H1 (cell line): Measurements from ENCODE around the gene MAP7D2. TPM values are rescaled to one million over a fixed set of nuclear protein-coding genes. Genes with fewer than 3 reads are reported as not detected.

Experiments
- CTCF ChIA-PET: fragments of 300-600 bp; sonication (Branson Sonifier 250); formaldehyde crosslinking; loops from one replicate; lab custom pipeline; 2021; ENCODE audit not compliant: partially characterized antibody; lab: Charles Lee
- POLR2A ChIA-PET: fragments of 300-600 bp; sonication (Branson Sonifier 250); formaldehyde crosslinking; loops from one replicate; lab custom pipeline; 2021; ENCODE audit warnings: inconsistent platforms; ENCODE audit not compliant: partially characterized antibody; lab: Charles Lee
- DNase-seq, 2 experiments: peaks; one replicate each; pipeline versions ENCODE4 v3.0.0 to v3.0.0-alpha.2; 2010 to 2022; ENCODE audit warnings: low spot score in 2 of 2, low read depth in 1 of 2, mixed read lengths in 1 of 2
- FAIRE-seq: peaks from 2 replicates; lab custom pipeline; 2011; peaks lifted over from hg19 to GRCh38; lab: Jason Lieb, UNC
- H2AFZ ChIP-seq: 2 replicates; pipeline ENCODE4 v1.8.1; 2012; ENCODE audit warnings: low read length, inconsistent platforms
- H2AK5ac ChIP-seq: 2 replicates; pipeline ENCODE4 v1.6.1; 2013; ENCODE audit warnings: low read depth, low read length
- H2BK120ac ChIP-seq: replicated peaks from 2 replicates; pipeline ENCODE3; 2013; ENCODE audit warnings: low read depth, low read length, inconsistent platforms
- H2BK12ac ChIP-seq: 2 replicates; pipeline ENCODE4 v1.6.1; 2013; ENCODE audit warnings: low read depth, low read length
- H2BK15ac ChIP-seq: 2 replicates; pipeline ENCODE4 v1.6.1; 2013; ENCODE audit warnings: low read length
- H2BK20ac ChIP-seq: 2 replicates; pipeline ENCODE4 v1.6.1; 2013; ENCODE audit warnings: low read length
- H2BK5ac ChIP-seq: 2 replicates; pipeline ENCODE4 v1.6.1; 2013; ENCODE audit warnings: low read depth, low read length
- H3K14ac ChIP-seq: 2 replicates; pipeline ENCODE4 v1.6.1; 2013; ENCODE audit warnings: inconsistent platforms; ENCODE audit not compliant: insufficient read length
- H3K18ac ChIP-seq: 2 replicates; pipeline ENCODE4 v1.6.1; 2013; ENCODE audit warnings: low read length; ENCODE audit errors: extremely low read depth
- H3K23ac ChIP-seq: 2 replicates; pipeline ENCODE4 v1.6.1; 2013; ENCODE audit warnings: inconsistent platforms; ENCODE audit not compliant: insufficient read length
- H3K23me2 ChIP-seq: 2 replicates; pipeline ENCODE4 v1.6.1; 2013; ENCODE audit warnings: low read depth, low read length
- H3K27ac ChIP-seq: 2 replicates; pipeline ENCODE4 v1.6.1; 2011; ENCODE audit warnings: low read depth, low read length, inconsistent platforms
- H3K27me3 ChIP-seq, 4 experiments: replicated peaks in 1 of 4; 1 replicate in 1 of 4; 2 replicates in 3 of 4; pipeline versions ENCODE4 v1.6.1 to v1.8.1; 2011 to 2013; ENCODE audit warnings: low read length in 3 of 4, mild to moderate bottlenecking in 3 of 4, inconsistent platforms in 2 of 4, mixed read lengths in 2 of 4, moderate library complexity in 1 of 4; ENCODE audit not compliant: control insufficient read depth in 3 of 4, insufficient read depth in 3 of 4; ENCODE audit errors: extremely low read depth in 1 of 4
- H3K36me3 ChIP-seq, 4 experiments: 2 replicates each; pipeline versions ENCODE4 v1.6.1 to v1.8.1; 2011 to 2013; ENCODE audit warnings: mild to moderate bottlenecking in 4 of 4, low read length in 3 of 4, moderate library complexity in 2 of 4, control low read depth in 1 of 4, inconsistent platforms in 1 of 4; ENCODE audit not compliant: insufficient read depth in 4 of 4, control insufficient read depth in 2 of 4
- H3K4ac ChIP-seq: replicated peaks from 2 replicates; pipeline ENCODE3; 2013; ENCODE audit warnings: low read length, low read depth, mixed read lengths, inconsistent platforms; ENCODE audit not compliant: insufficient read length
- H3K4me1 ChIP-seq, 4 experiments: replicated peaks in 1 of 4; 1 replicate in 1 of 4; 2 replicates in 3 of 4; pipeline versions ENCODE4 v1.6.1 to v1.8.1; 2011 to 2013; ENCODE audit warnings: low read length in 3 of 4, inconsistent platforms in 2 of 4, mixed read lengths in 1 of 4; ENCODE audit not compliant: insufficient read depth in 4 of 4, control insufficient read depth in 3 of 4
- H3K4me2 ChIP-seq, 2 experiments: 2 replicates each; pipeline versions ENCODE4 v1.6.1 to v1.8.1; 2011 to 2013; ENCODE audit warnings: low read depth in 2 of 2, low read length in 2 of 2, control low read depth in 1 of 2, inconsistent platforms in 1 of 2, mild to moderate bottlenecking in 1 of 2; ENCODE audit not compliant: insufficient read depth in 1 of 2
- H3K4me3 ChIP-seq, 4 experiments: fragments of 200-600, 300-600 bp in 1 of 4; sonication (generic), shearing (Covaris generic), sonication (Bioruptor Twin) in 1 of 4; 2 replicates each; pipeline versions ENCODE4 v1.5.1 to v1.8.1; 2011 to 2016; ENCODE audit warnings: low read length in 4 of 4, low read depth in 3 of 4, control low read depth in 2 of 4, inconsistent platforms in 2 of 4, mild to moderate bottlenecking in 2 of 4, mixed read lengths in 1 of 4, moderate library complexity in 1 of 4; ENCODE audit not compliant: insufficient read depth in 2 of 4; ENCODE audit errors: extremely low read depth in 1 of 4
- H3K56ac ChIP-seq: replicated peaks from 2 replicates; pipeline ENCODE3; 2013; ENCODE audit warnings: low read depth, mild to moderate bottlenecking, mixed read lengths, low read length, inconsistent platforms; ENCODE audit not compliant: insufficient read length
- H3K79me1 ChIP-seq: 2 replicates; pipeline ENCODE4 v1.6.1; 2013; ENCODE audit warnings: low read depth, low read length, control low read depth
- H3K79me2 ChIP-seq, 2 experiments: 2 replicates each; pipeline versions ENCODE4 v1.6.1 to v1.8.1; 2012 to 2013; ENCODE audit warnings: low read length in 2 of 2, mild to moderate bottlenecking in 2 of 2, inconsistent platforms in 1 of 2; ENCODE audit not compliant: insufficient read depth in 2 of 2, control insufficient read depth in 1 of 2
- H3K9ac ChIP-seq, 4 experiments: replicated peaks in 1 of 4; 1 replicate in 1 of 4; 2 replicates in 3 of 4; pipeline versions ENCODE4 v1.6.1 to v1.8.1; 2011 to 2013; ENCODE audit warnings: low read depth in 3 of 4, low read length in 3 of 4, control low read depth in 2 of 4, mild to moderate bottlenecking in 2 of 4, moderate library complexity in 2 of 4, inconsistent platforms in 1 of 4; ENCODE audit errors: extremely low read depth in 1 of 4
- H3K9me3 ChIP-seq, 2 experiments: 2 replicates each; pipeline versions ENCODE4 v1.6.1 to v1.8.1; 2012 to 2013; ENCODE audit warnings: mild to moderate bottlenecking in 2 of 2, moderate library complexity in 2 of 2, control low read depth in 1 of 2, inconsistent platforms in 1 of 2, low read depth in 1 of 2, low read length in 1 of 2, mixed read lengths in 1 of 2; ENCODE audit not compliant: insufficient read depth in 2 of 2
- H4K20me1 ChIP-seq, 2 experiments: replicated peaks in 1 of 2; 2 replicates each; pipeline versions ENCODE3 to v1.8.1; 2011 to 2013; ENCODE audit warnings: inconsistent platforms in 2 of 2, low read length in 2 of 2, mild to moderate bottlenecking in 1 of 2; ENCODE audit not compliant: insufficient read depth in 2 of 2, control insufficient read depth in 1 of 2
- H4K5ac ChIP-seq: 2 replicates; pipeline ENCODE4 v1.6.1; 2013; ENCODE audit warnings: low read length, low read depth, mixed read lengths, inconsistent platforms; ENCODE audit not compliant: insufficient read length
- H4K8ac ChIP-seq: 2 replicates; pipeline ENCODE4 v1.8.0; 2013; ENCODE audit warnings: mild to moderate bottlenecking, moderate library complexity, low read length, inconsistent platforms; ENCODE audit not compliant: insufficient read depth; ENCODE audit errors: extremely low read depth
- H4K91ac ChIP-seq: replicated peaks from 2 replicates; pipeline ENCODE3; 2013; ENCODE audit warnings: low read length, mixed read lengths, inconsistent platforms; ENCODE audit not compliant: insufficient read length
- BCL11A ChIP-seq, 2 experiments: IDR thresholded peaks; one replicate each; pipeline ENCODE4 v1.6.1; 2011; ENCODE audit warnings: low read depth in 2 of 2, low read length in 2 of 2, mild to moderate bottlenecking in 2 of 2
- CEBPB ChIP-seq: IDR thresholded peaks from 2 replicates; pipeline ENCODE4 v1.6.1; 2012; ENCODE audit warnings: low read depth, low read length
- GABPA ChIP-seq: IDR thresholded peaks from 2 replicates; pipeline ENCODE4 v1.6.1; 2011; ENCODE audit warnings: mild to moderate bottlenecking, low read length, moderate library complexity, borderline replicate concordance; ENCODE audit not compliant: insufficient read depth
- HDAC6 ChIP-seq: IDR thresholded peaks from one replicate; pipeline ENCODE4 v1.7.1; 2012; ENCODE audit warnings: low read depth, mild to moderate bottlenecking, inconsistent platforms, low read length, moderate library complexity
- JUND ChIP-seq: IDR thresholded peaks from 2 replicates; pipeline ENCODE4 v1.6.1; 2011; ENCODE audit warnings: mild to moderate bottlenecking, improper control_type of control experiment, low read length
- KDM1A ChIP-seq: fragments of 200-600, 300-600 bp; sonication (generic); IDR thresholded peaks from 2 replicates; pipeline ENCODE4 v1.7.1; 2016; ENCODE audit warnings: mild to moderate bottlenecking, low read length, borderline replicate concordance
- RNF2 ChIP-seq: fragments of 200-900, 300-1000 bp; sonication (generic); IDR thresholded peaks from 2 replicates; pipeline ENCODE4 v1.7.1; 2016; ENCODE audit warnings: borderline replicate concordance, low read depth, mild to moderate bottlenecking, antibody characterized with exemption, low read length; ENCODE audit not compliant: poor library complexity, severe bottlenecking; ENCODE audit errors: missing control alignments
- SIRT6 ChIP-seq: IDR thresholded peaks from one replicate; pipeline ENCODE4 v1.7.1; 2012; ENCODE audit warnings: low read length, inconsistent platforms
- SIX5 ChIP-seq: IDR thresholded peaks from 2 replicates; pipeline ENCODE4 v1.6.1; 2011; ENCODE audit warnings: mild to moderate bottlenecking, low read depth, low read length
- SP1 ChIP-seq: IDR thresholded peaks from 2 replicates; pipeline ENCODE4 v1.6.1; 2011; ENCODE audit warnings: low read depth, low read length
- SP2 ChIP-seq: IDR thresholded peaks from 2 replicates; pipeline ENCODE4 v1.6.1; 2012; ENCODE audit warnings: mild to moderate bottlenecking, low read length, inconsistent platforms
- WGBS, 2 experiments: shearing (Covaris generic) in 1 of 2; methylation state at CpG; one replicate each; pipeline versions ENCODE4 v1.1.6 to v1.1.7; 2013 to 2015; ENCODE audit warnings: low lambda C conversion rate in 2 of 2, mixed read lengths in 2 of 2, inconsistent platforms in 1 of 2, low coverage in 1 of 2, missing lambda C conversion rate in 1 of 2; ENCODE audit not compliant: insufficient replicate concordance in 2 of 2, insufficient coverage in 1 of 2, insufficient read length in 1 of 2; ENCODE audit errors: extremely low coverage in 1 of 2, missing lambda C conversion rate in 1 of 2; 5-methylcytosine and 5-hydroxymethylcytosine counted together
- polyA plus RNA-seq, 7 experiments: library from polyadenylated mRNA; depleted of rRNA in 3 of 7; stranded (reverse) in 5 of 7; unstranded in 2 of 7; fragments of >200 nt in 5 of 7; fragments of 200-250 nt in 2 of 7; gene quantifications; 1 replicate in 5 of 7; 2 replicates in 1 of 7; 4 replicates in 1 of 7; pipeline versions ENCODE4 v1.2.1 to v1.2.3, GENCODE V29; 2011 to 2013; ENCODE audit warnings: missing spikeins in 2 of 7, mixed read lengths in 2 of 7
- total RNA-seq: library from RNA; stranded (reverse); fragmentation: NEBNext Ultra II Directional; extraction: Animal tissue kit (Norgen Biotek cat#: 25700); gene quantifications from 2 replicates; pipeline ENCODE4 v1.2.1, GENCODE V29; 2021

The MAP7D2 gene
- total and polyA plus RNA-seq, 2 of the 8 experiments (the other 6 are each of a cell fraction or from before 2014, with no cell fraction given): 0.65 to 0.83 TPM

DNA sequence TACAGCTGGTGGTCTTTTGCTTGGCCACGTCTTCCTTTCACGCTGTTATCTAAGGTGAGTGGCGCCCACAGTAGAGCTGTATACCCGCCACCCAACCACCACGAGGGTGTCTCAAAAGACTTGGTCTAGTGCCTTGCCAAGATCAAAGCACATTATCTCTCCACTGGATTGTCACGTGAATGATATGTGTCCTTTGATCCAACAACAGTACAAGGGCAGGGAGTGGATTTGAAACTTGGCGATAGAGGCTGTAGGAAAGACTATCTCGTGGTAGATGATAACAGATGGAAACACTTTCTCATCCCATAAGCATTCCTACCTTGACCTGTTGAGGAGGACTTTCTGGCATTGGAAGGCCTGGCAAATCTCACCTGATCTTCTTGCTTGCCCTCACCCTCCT, 88.1 kb downstream of the MAP7D2 start:
- Histone ChIP-seq H3K23me2 (no peaks in the 10 kb centered on the region), H3K9me3 (no peaks in the 10 kb centered on the region), H2BK12ac (no peak overlapping the region), H2BK20ac (no peak overlapping the region), H2AK5ac (no peak overlapping the region), H3K4me2 (no peak overlapping the region), H2AFZ (no peak overlapping the region), H2BK15ac (no peak overlapping the region), H3K79me1 (no peaks in the 10 kb centered on the region), H3K23ac (no peak overlapping the region), H3K27ac (no peak overlapping the region), H4K8ac (no peak overlapping the region), H3K27me3 (no peaks in the 10 kb centered on the region), H3K56ac (no peak overlapping the region), H3K4ac (no peak overlapping the region), H2BK5ac (no peak overlapping the region), H4K5ac (no peak overlapping the region), H2BK120ac (no peak overlapping the region), H3K9ac (no peak overlapping the region), H3K4me3 (no peak overlapping the region), H3K36me3 (no peaks in the 10 kb centered on the region), H3K79me2 (no peaks in the 10 kb centered on the region), H4K91ac (no peak overlapping the region), H3K18ac (no peak overlapping the region), H4K20me1 (no peaks in the 10 kb centered on the region), H3K4me1 (no peaks in the 10 kb centered on the region), H3K14ac (no peak overlapping the region)
- 88% methylated on average over 7 of the region's 8 CpGs; no CpG with 5 or more reads in 1 of the 2 experiments for WGBS, 2 experiments
- POLR2A ChIA-PET: no interaction called here
- CTCF ChIA-PET: no interaction called here
- FAIRE-seq (no peak), DNase-seq (no peak)
- TF ChIP-seq SIX5: no peak
- no peak for TF ChIP-seq BCL11A (IDR thresholded peaks at IDR 0.05; ENCODE audit: low read depth in 2 of 2, low read length in 2 of 2)
- TF ChIP-seq SP2: no peak
- TF ChIP-seq GABPA: no peak
- TF ChIP-seq SIRT6: no peak
- TF ChIP-seq RNF2: no peak
- no peak for TF ChIP-seq CEBPB
- no peak for TF ChIP-seq HDAC6
- TF ChIP-seq JUND: no peak
- TF ChIP-seq SP1: no peak
- no peak for TF ChIP-seq KDM1A
